Dermis microvascular lymphatic vessel endothelial cell (primary cell): ENCODE data around the gene CRELD2. TPM values are rescaled to one million over a fixed set of nuclear protein-coding genes. Genes with fewer than 3 reads are reported as not detected.

Source experiments
- DNase-seq, 2 donors: peaks; one replicate each; pipeline versions ENCODE4 v3.0.0 to v3.0.0-alpha.2; 2010; ENCODE audit warnings: low read depth in 2 of 2
- total RNA-seq: library from RNA; depleted of rRNA; stranded (reverse); fragments of >200 nt; gene quantifications from 2 replicates; pipeline ENCODE4 v1.2.1, GENCODE V29; 2014

Gene CRELD2
- 47.5 and 49.9 TPM in 2 replicates for total RNA-seq

GRCh38 chr22:49917974-49918910 is at the start of gene CRELD2, which contains the start of gene ALG12:
CRELD2 (plus strand) TSS chr22:49918634; CDS start chr22:49918770, 136 bp downstream.
ALG12 (minus strand) TSS chr22:49918438; CDS start chr22:49913765, 4,673 bp downstream.
- DNase-seq, result peak; percentile 90 to 98

- no peak for DNase-seq
These were observed 49.2 kb upstream of the CRELD2 start for GRCh38 chr22:49869086-49869830.

- no peak for DNase-seq
These were observed 48.4 kb upstream of the CRELD2 start for GRCh38 chr22:49869845-49870712.

GRCh38 chr22:49871482-49871881 is 47.0 kb upstream of the CRELD2 start:
- DNase-seq, result peak in 1 of 2 donors; percentile 16

- DNase-seq, result no peak
These were observed 46.1 kb upstream of the CRELD2 start for GRCh38 chr22:49872347-49872746.

- no peak for DNase-seq
These were observed 45.0 kb upstream of the CRELD2 start for GRCh38 chr22:49873228-49873940.

GRCh38 chr22:49877642-49878041 is 40.8 kb upstream of the CRELD2 start:
- DNase-seq, result no peak

GRCh38 chr22:49878206-49878605 is 40.2 kb upstream of the CRELD2 start:
- no peak for DNase-seq

GRCh38 chr22:49879871-49880270 is 38.6 kb upstream of the CRELD2 start:
- peak in 1 of 2 donors; percentile 7 for DNase-seq

- peak; percentile 53 to 90 for DNase-seq
These were observed 38.2 kb upstream of the CRELD2 start for GRCh38 chr22:49880281-49880680.

GRCh38 chr22:49881856-49882255 is 36.6 kb upstream of the CRELD2 start:
- no peak for DNase-seq

GRCh38 chr22:49882519-49883293 is 35.7 kb upstream of the CRELD2 start:
- peak in 1 of 2 donors; percentile 11 for DNase-seq

- peak in 1 of 2 donors; percentile 10 for DNase-seq
These were observed 35.2 kb upstream of the CRELD2 start for GRCh38 chr22:49883294-49883640.

GRCh38 chr22:49884075-49884474 is 34.4 kb upstream of the CRELD2 start:
- DNase-seq, result no peak

- DNase-seq, result no peak
These were observed 33.8 kb upstream of the CRELD2 start for GRCh38 chr22:49884503-49885260.

GRCh38 chr22:49885281-49885680 is 33.2 kb upstream of the CRELD2 start:
- DNase-seq, result no peak

GRCh38 chr22:49885881-49886280 is 32.6 kb upstream of the CRELD2 start:
- no peak for DNase-seq

GRCh38 chr22:49886346-49887063 is 31.9 kb upstream of the CRELD2 start:
- DNase-seq, result no peak

- no peak for DNase-seq
These were observed 31.4 kb upstream of the CRELD2 start for GRCh38 chr22:49887064-49887451.
